ENCODE data around the gene XPR1.

- no peak for TF ChIP-seq CTCF (IDR thresholded peaks at IDR 0.05; ENCODE audit: insufficient read depth, low read depth, low read length)
- no peak for TF ChIP-seq EZH2 (IDR thresholded peaks at IDR 0.05; ENCODE audit: insufficient read depth, low read length)
These were observed 14.7 kb downstream of the XPR1 start for GRCh38 chr1:180646547-180646946.
